H1 (cell line): ENCODE measurements around the gene IFT122. TPM values are rescaled to one million over a fixed set of nuclear protein-coding genes. Genes with fewer than 3 reads are reported as not detected.

Source experiments
- CTCF ChIA-PET: fragments of 300-600 bp; sonication (Branson Sonifier 250); formaldehyde crosslinking; loops from one replicate; lab custom pipeline; 2021; ENCODE audit not compliant: partially characterized antibody; lab: Charles Lee
- POLR2A ChIA-PET: fragments of 300-600 bp; sonication (Branson Sonifier 250); formaldehyde crosslinking; loops from one replicate; lab custom pipeline; 2021; ENCODE audit warnings: inconsistent platforms; ENCODE audit not compliant: partially characterized antibody; lab: Charles Lee
- DNase-seq, 2 experiments: peaks; one replicate each; pipeline versions ENCODE4 v3.0.0 to v3.0.0-alpha.2; 2010 to 2022; ENCODE audit warnings: low spot score in 2 of 2, low read depth in 1 of 2, mixed read lengths in 1 of 2
- FAIRE-seq: peaks from 2 replicates; lab custom pipeline; 2011; peaks lifted over from hg19 to GRCh38; lab: Jason Lieb, UNC
- H2AFZ ChIP-seq: 2 replicates; pipeline ENCODE4 v1.8.1; 2012; ENCODE audit warnings: low read length, inconsistent platforms
- H2AK5ac ChIP-seq: 2 replicates; pipeline ENCODE4 v1.6.1; 2013; ENCODE audit warnings: low read depth, low read length
- H2BK120ac ChIP-seq: replicated peaks from 2 replicates; pipeline ENCODE3; 2013; ENCODE audit warnings: low read depth, low read length, inconsistent platforms
- H2BK12ac ChIP-seq: 2 replicates; pipeline ENCODE4 v1.6.1; 2013; ENCODE audit warnings: low read depth, low read length
- H2BK15ac ChIP-seq: 2 replicates; pipeline ENCODE4 v1.6.1; 2013; ENCODE audit warnings: low read length
- H2BK20ac ChIP-seq: 2 replicates; pipeline ENCODE4 v1.6.1; 2013; ENCODE audit warnings: low read length
- H2BK5ac ChIP-seq: 2 replicates; pipeline ENCODE4 v1.6.1; 2013; ENCODE audit warnings: low read depth, low read length
- H3K14ac ChIP-seq: 2 replicates; pipeline ENCODE4 v1.6.1; 2013; ENCODE audit warnings: inconsistent platforms; ENCODE audit not compliant: insufficient read length
- H3K18ac ChIP-seq: 2 replicates; pipeline ENCODE4 v1.6.1; 2013; ENCODE audit warnings: low read length; ENCODE audit errors: extremely low read depth
- H3K23ac ChIP-seq: 2 replicates; pipeline ENCODE4 v1.6.1; 2013; ENCODE audit warnings: inconsistent platforms; ENCODE audit not compliant: insufficient read length
- H3K23me2 ChIP-seq: 2 replicates; pipeline ENCODE4 v1.6.1; 2013; ENCODE audit warnings: low read depth, low read length
- H3K27ac ChIP-seq: 2 replicates; pipeline ENCODE4 v1.6.1; 2011; ENCODE audit warnings: low read depth, low read length, inconsistent platforms
- H3K27me3 ChIP-seq, 4 experiments: replicated peaks in 1 of 4; 1 replicate in 1 of 4; 2 replicates in 3 of 4; pipeline versions ENCODE4 v1.6.1 to v1.8.1; 2011 to 2013; ENCODE audit warnings: low read length in 3 of 4, mild to moderate bottlenecking in 3 of 4, inconsistent platforms in 2 of 4, mixed read lengths in 2 of 4, moderate library complexity in 1 of 4; ENCODE audit not compliant: control insufficient read depth in 3 of 4, insufficient read depth in 3 of 4; ENCODE audit errors: extremely low read depth in 1 of 4
- H3K36me3 ChIP-seq, 4 experiments: 2 replicates each; pipeline versions ENCODE4 v1.6.1 to v1.8.1; 2011 to 2013; ENCODE audit warnings: mild to moderate bottlenecking in 4 of 4, low read length in 3 of 4, moderate library complexity in 2 of 4, control low read depth in 1 of 4, inconsistent platforms in 1 of 4; ENCODE audit not compliant: insufficient read depth in 4 of 4, control insufficient read depth in 2 of 4
- H3K4ac ChIP-seq: replicated peaks from 2 replicates; pipeline ENCODE3; 2013; ENCODE audit warnings: low read length, low read depth, mixed read lengths, inconsistent platforms; ENCODE audit not compliant: insufficient read length
- H3K4me1 ChIP-seq, 4 experiments: replicated peaks in 1 of 4; 1 replicate in 1 of 4; 2 replicates in 3 of 4; pipeline versions ENCODE4 v1.6.1 to v1.8.1; 2011 to 2013; ENCODE audit warnings: low read length in 3 of 4, inconsistent platforms in 2 of 4, mixed read lengths in 1 of 4; ENCODE audit not compliant: insufficient read depth in 4 of 4, control insufficient read depth in 3 of 4
- H3K4me2 ChIP-seq, 2 experiments: 2 replicates each; pipeline versions ENCODE4 v1.6.1 to v1.8.1; 2011 to 2013; ENCODE audit warnings: low read depth in 2 of 2, low read length in 2 of 2, control low read depth in 1 of 2, inconsistent platforms in 1 of 2, mild to moderate bottlenecking in 1 of 2; ENCODE audit not compliant: insufficient read depth in 1 of 2
- H3K4me3 ChIP-seq, 4 experiments: fragments of 200-600, 300-600 bp in 1 of 4; sonication (generic), shearing (Covaris generic), sonication (Bioruptor Twin) in 1 of 4; 2 replicates each; pipeline versions ENCODE4 v1.5.1 to v1.8.1; 2011 to 2016; ENCODE audit warnings: low read length in 4 of 4, low read depth in 3 of 4, control low read depth in 2 of 4, inconsistent platforms in 2 of 4, mild to moderate bottlenecking in 2 of 4, mixed read lengths in 1 of 4, moderate library complexity in 1 of 4; ENCODE audit not compliant: insufficient read depth in 2 of 4; ENCODE audit errors: extremely low read depth in 1 of 4
- H3K56ac ChIP-seq: replicated peaks from 2 replicates; pipeline ENCODE3; 2013; ENCODE audit warnings: low read depth, mild to moderate bottlenecking, mixed read lengths, low read length, inconsistent platforms; ENCODE audit not compliant: insufficient read length
- H3K79me1 ChIP-seq: 2 replicates; pipeline ENCODE4 v1.6.1; 2013; ENCODE audit warnings: low read depth, low read length, control low read depth
- H3K79me2 ChIP-seq, 2 experiments: 2 replicates each; pipeline versions ENCODE4 v1.6.1 to v1.8.1; 2012 to 2013; ENCODE audit warnings: low read length in 2 of 2, mild to moderate bottlenecking in 2 of 2, inconsistent platforms in 1 of 2; ENCODE audit not compliant: insufficient read depth in 2 of 2, control insufficient read depth in 1 of 2
- H3K9ac ChIP-seq, 4 experiments: replicated peaks in 1 of 4; 1 replicate in 1 of 4; 2 replicates in 3 of 4; pipeline versions ENCODE4 v1.6.1 to v1.8.1; 2011 to 2013; ENCODE audit warnings: low read depth in 3 of 4, low read length in 3 of 4, control low read depth in 2 of 4, mild to moderate bottlenecking in 2 of 4, moderate library complexity in 2 of 4, inconsistent platforms in 1 of 4; ENCODE audit errors: extremely low read depth in 1 of 4
- H3K9me3 ChIP-seq, 2 experiments: 2 replicates each; pipeline versions ENCODE4 v1.6.1 to v1.8.1; 2012 to 2013; ENCODE audit warnings: mild to moderate bottlenecking in 2 of 2, moderate library complexity in 2 of 2, control low read depth in 1 of 2, inconsistent platforms in 1 of 2, low read depth in 1 of 2, low read length in 1 of 2, mixed read lengths in 1 of 2; ENCODE audit not compliant: insufficient read depth in 2 of 2
- H4K20me1 ChIP-seq, 2 experiments: replicated peaks in 1 of 2; 2 replicates each; pipeline versions ENCODE3 to v1.8.1; 2011 to 2013; ENCODE audit warnings: inconsistent platforms in 2 of 2, low read length in 2 of 2, mild to moderate bottlenecking in 1 of 2; ENCODE audit not compliant: insufficient read depth in 2 of 2, control insufficient read depth in 1 of 2
- H4K5ac ChIP-seq: 2 replicates; pipeline ENCODE4 v1.6.1; 2013; ENCODE audit warnings: low read length, low read depth, mixed read lengths, inconsistent platforms; ENCODE audit not compliant: insufficient read length
- H4K8ac ChIP-seq: 2 replicates; pipeline ENCODE4 v1.8.0; 2013; ENCODE audit warnings: mild to moderate bottlenecking, moderate library complexity, low read length, inconsistent platforms; ENCODE audit not compliant: insufficient read depth; ENCODE audit errors: extremely low read depth
- H4K91ac ChIP-seq: replicated peaks from 2 replicates; pipeline ENCODE3; 2013; ENCODE audit warnings: low read length, mixed read lengths, inconsistent platforms; ENCODE audit not compliant: insufficient read length
- BCL11A ChIP-seq, 2 experiments: IDR thresholded peaks; one replicate each; pipeline ENCODE4 v1.6.1; 2011; ENCODE audit warnings: low read depth in 2 of 2, low read length in 2 of 2, mild to moderate bottlenecking in 2 of 2
- KDM1A ChIP-seq: fragments of 200-600, 300-600 bp; sonication (generic); IDR thresholded peaks from 2 replicates; pipeline ENCODE4 v1.7.1; 2016; ENCODE audit warnings: mild to moderate bottlenecking, low read length, borderline replicate concordance
- RAD21 ChIP-seq, 2 experiments: IDR thresholded peaks in 1 of 2; conservative IDR thresholded peaks in 1 of 2; 2 replicates each; pipeline ENCODE4 v1.6.1; 2011; ENCODE audit warnings: low read depth in 2 of 2, low read length in 2 of 2, improper control_type of control experiment in 1 of 2, inconsistent platforms in 1 of 2, mild to moderate bottlenecking in 1 of 2, moderate library complexity in 1 of 2
- SAP30 ChIP-seq: fragments of 300-600 bp; sonication (generic); IDR thresholded peaks from 2 replicates; pipeline ENCODE4 v1.7.1; 2012; ENCODE audit warnings: low read length, moderate library complexity, mild to moderate bottlenecking, inconsistent platforms; ENCODE audit not compliant: insufficient read depth, insufficient replicate concordance
- SIN3A ChIP-seq, 2 experiments: IDR thresholded peaks in 1 of 2; conservative IDR thresholded peaks in 1 of 2; 2 replicates each; pipeline ENCODE4 v1.6.1; 2011 to 2012; ENCODE audit warnings: low read length in 2 of 2, improper control_type of control experiment in 1 of 2, low read depth in 1 of 2, mild to moderate bottlenecking in 1 of 2
- SP2 ChIP-seq: IDR thresholded peaks from 2 replicates; pipeline ENCODE4 v1.6.1; 2012; ENCODE audit warnings: mild to moderate bottlenecking, low read length, inconsistent platforms
- TCF12 ChIP-seq: IDR thresholded peaks from 2 replicates; pipeline ENCODE4 v1.6.1; 2011; ENCODE audit warnings: low read depth, mild to moderate bottlenecking, low read length
- TEAD4 ChIP-seq: IDR thresholded peaks from 2 replicates; pipeline ENCODE4 v1.6.1; 2012; ENCODE audit warnings: low read depth, low read length, inconsistent platforms, mixed read lengths
- WGBS, 2 experiments: shearing (Covaris generic) in 1 of 2; methylation state at CpG; one replicate each; pipeline versions ENCODE4 v1.1.6 to v1.1.7; 2013 to 2015; ENCODE audit warnings: low lambda C conversion rate in 2 of 2, mixed read lengths in 2 of 2, inconsistent platforms in 1 of 2, low coverage in 1 of 2, missing lambda C conversion rate in 1 of 2; ENCODE audit not compliant: insufficient replicate concordance in 2 of 2, insufficient coverage in 1 of 2, insufficient read length in 1 of 2; ENCODE audit errors: extremely low coverage in 1 of 2, missing lambda C conversion rate in 1 of 2; 5-methylcytosine and 5-hydroxymethylcytosine counted together
- polyA plus RNA-seq, 7 experiments: library from polyadenylated mRNA; depleted of rRNA in 3 of 7; stranded (reverse) in 5 of 7; unstranded in 2 of 7; fragments of >200 nt in 5 of 7; fragments of 200-250 nt in 2 of 7; gene quantifications; 1 replicate in 5 of 7; 2 replicates in 1 of 7; 4 replicates in 1 of 7; pipeline versions ENCODE4 v1.2.1 to v1.2.3, GENCODE V29; 2011 to 2013; ENCODE audit warnings: missing spikeins in 2 of 7, mixed read lengths in 2 of 7
- total RNA-seq: library from RNA; stranded (reverse); fragmentation: NEBNext Ultra II Directional; extraction: Animal tissue kit (Norgen Biotek cat#: 25700); gene quantifications from 2 replicates; pipeline ENCODE4 v1.2.1, GENCODE V29; 2021
- TF ChIP-seq, protein P1 (sequence below): IDR thresholded peaks from 2 replicates; pipeline ENCODE4 v1.6.1; 2012; ENCODE audit warnings: inconsistent platforms

Gene IFT122
- total and polyA plus RNA-seq, 2 of the 8 experiments (the other 6 are each of a cell fraction or from before 2014, with no cell fraction given): 23.7 to 25.1 TPM

- Histone ChIP-seq H3K14ac (no peak overlapping the region), H2AFZ (no peak overlapping the region), H2BK120ac (no peak overlapping the region)
- TF ChIP-seq, protein P1, sequence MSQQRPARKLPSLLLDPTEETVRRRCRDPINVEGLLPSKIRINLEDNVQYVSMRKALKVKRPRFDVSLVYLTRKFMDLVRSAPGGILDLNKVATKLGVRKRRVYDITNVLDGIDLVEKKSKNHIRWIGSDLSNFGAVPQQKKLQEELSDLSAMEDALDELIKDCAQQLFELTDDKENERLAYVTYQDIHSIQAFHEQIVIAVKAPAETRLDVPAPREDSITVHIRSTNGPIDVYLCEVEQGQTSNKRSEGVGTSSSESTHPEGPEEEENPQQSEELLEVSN: no peak
- TF ChIP-seq SIN3A (conservative IDR thresholded peaks at IDR 0.05 in 1 of 2, IDR thresholded peaks at IDR 0.05 in 1 of 2; ENCODE audit: low read depth in 1 of 2, low read length in 2 of 2): no peak
- no peak for TF ChIP-seq TEAD4
- no peak for TF ChIP-seq TCF12
- TF ChIP-seq RAD21 (IDR thresholded peaks at IDR 0.05 in 1 of 2, conservative IDR thresholded peaks at IDR 0.05 in 1 of 2; ENCODE audit: low read depth in 2 of 2, low read length in 2 of 2): no peak
- no peak for TF ChIP-seq KDM1A
- no peak for TF ChIP-seq BCL11A (IDR thresholded peaks at IDR 0.05; ENCODE audit: low read depth in 2 of 2, low read length in 2 of 2)
- TF ChIP-seq SAP30: no peak
- TF ChIP-seq SP2: no peak
- TF ChIP-seq, all 59 proteins: peak for 0
- Histone ChIP-seq H3K79me1 (no peaks in the 10 kb centered on the region), H3K9me3 (no peaks in the 10 kb centered on the region), H3K4me3 (no peak overlapping the region), H4K8ac (no peak overlapping the region), H2BK5ac (no peak overlapping the region), H3K36me3 (no peaks in the 10 kb centered on the region; a peak in 2 of 8 replicates), H3K9ac (no peak overlapping the region), H4K20me1 (no peaks in the 10 kb centered on the region), H3K23me2 (no peaks in the 10 kb centered on the region), H2BK15ac (no peak overlapping the region), H3K56ac (no peak overlapping the region), H3K4me2 (no peak overlapping the region), H3K27ac (no peak overlapping the region), H3K27me3 (no peaks in the 10 kb centered on the region), H2AK5ac (no peak overlapping the region), H3K18ac (no peak overlapping the region), H2BK12ac (no peak overlapping the region), H2BK20ac (no peak overlapping the region), H3K4me1 (no peaks in the 10 kb centered on the region; a peak in 1 of 7 replicates), H3K23ac (no peak overlapping the region), H3K79me2 (no peaks in the 10 kb centered on the region), H4K5ac (no peak overlapping the region), H4K91ac (no peak overlapping the region), H3K4ac (no peak overlapping the region)
- ChIA-PET CTCF (interaction anchor here (1.0 to 2.1 kb wide), 7 partner anchors 9 to 88 kb away, joined by 3 to 9 read pairs (median 4); partner anchors contain the start of gene PLXND1), POLR2A (interaction anchor here (1.1 to 2.8 kb wide), 2 partner anchors 9 to 31 kb away, joined by 3 to 12 read pairs; partner anchors contain the start of gene RHO)
- 89% methylated on average over 8 of the region's 8 CpGs; no CpG with 5 or more reads in 1 of the 2 experiments for WGBS, 2 experiments
- DNase-seq (no peak), FAIRE-seq (no peak)
Observed at GRCh38 chr3:129518038-129518561, 78.1 kb downstream of the IFT122 start.
